AG10803 (cell line): ENCODE measurements around the gene DNAH9.

Source experiments
- DNase-seq: peaks from one replicate; pipeline ENCODE4 v3.0.0; 2010; ENCODE audit warnings: low read depth
- H3K4me3 ChIP-seq: 2 replicates; pipeline ENCODE4 v1.5.1; 2011; ENCODE audit warnings: mild to moderate bottlenecking, low read length, control low read depth
- TF ChIP-seq, protein P1 (sequence below): conservative IDR thresholded peaks from 2 replicates; pipeline ENCODE4 v1.5.1; 2011; ENCODE audit warnings: mild to moderate bottlenecking, low read length, control low read depth, inconsistent platforms

The DNAH9 gene

DNA sequence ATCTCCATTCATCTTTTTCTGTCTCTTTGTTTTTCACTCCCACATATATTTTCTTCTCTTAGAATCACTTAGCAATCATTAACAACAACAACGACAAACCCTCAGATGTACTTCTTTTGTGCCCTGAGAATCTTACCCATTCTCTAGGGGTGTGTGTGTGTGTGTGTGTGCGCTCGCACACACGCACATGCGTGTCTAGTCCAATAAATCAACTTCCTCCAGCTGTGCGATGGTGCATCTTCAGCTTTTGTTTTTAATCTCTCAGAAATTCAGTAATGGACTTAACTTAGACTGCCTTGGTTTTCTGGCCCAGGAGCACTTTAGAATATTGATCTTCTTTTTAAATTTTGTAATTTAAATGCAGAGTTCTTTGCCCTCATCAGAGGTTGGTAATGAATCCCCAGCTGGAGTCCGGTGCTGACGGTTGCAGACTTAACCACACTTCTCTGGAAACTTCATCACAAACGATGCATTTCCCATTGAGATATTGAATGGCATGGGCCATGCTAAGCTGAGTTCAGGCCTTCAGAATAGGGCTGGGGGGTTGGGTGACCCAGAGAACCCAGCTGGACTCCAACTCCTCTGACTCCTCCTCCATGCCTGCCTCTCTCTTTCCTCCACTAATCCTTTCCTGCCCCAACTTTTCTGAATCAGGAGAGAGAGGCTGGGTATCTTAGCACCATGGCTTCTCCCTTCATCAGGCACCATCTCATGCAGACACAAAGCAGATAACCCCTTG lies 205.1 kb downstream of the DNAH9 start:
- no peak overlapping the region for H3K4me3 ChIP-seq
- DNase-seq = no peak
- TF ChIP-seq, protein P1, sequence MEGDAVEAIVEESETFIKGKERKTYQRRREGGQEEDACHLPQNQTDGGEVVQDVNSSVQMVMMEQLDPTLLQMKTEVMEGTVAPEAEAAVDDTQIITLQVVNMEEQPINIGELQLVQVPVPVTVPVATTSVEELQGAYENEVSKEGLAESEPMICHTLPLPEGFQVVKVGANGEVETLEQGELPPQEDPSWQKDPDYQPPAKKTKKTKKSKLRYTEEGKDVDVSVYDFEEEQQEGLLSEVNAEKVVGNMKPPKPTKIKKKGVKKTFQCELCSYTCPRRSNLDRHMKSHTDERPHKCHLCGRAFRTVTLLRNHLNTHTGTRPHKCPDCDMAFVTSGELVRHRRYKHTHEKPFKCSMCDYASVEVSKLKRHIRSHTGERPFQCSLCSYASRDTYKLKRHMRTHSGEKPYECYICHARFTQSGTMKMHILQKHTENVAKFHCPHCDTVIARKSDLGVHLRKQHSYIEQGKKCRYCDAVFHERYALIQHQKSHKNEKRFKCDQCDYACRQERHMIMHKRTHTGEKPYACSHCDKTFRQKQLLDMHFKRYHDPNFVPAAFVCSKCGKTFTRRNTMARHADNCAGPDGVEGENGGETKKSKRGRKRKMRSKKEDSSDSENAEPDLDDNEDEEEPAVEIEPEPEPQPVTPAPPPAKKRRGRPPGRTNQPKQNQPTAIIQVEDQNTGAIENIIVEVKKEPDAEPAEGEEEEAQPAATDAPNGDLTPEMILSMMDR = no peak

GRCh38 chr17:11805138-11805537 lies 206.9 kb downstream of the DNAH9 start:
- H3K4me3 ChIP-seq = no peak overlapping the region
- TF ChIP-seq, protein P1 = no peak
- no peak for DNase-seq

GRCh38 chr17:11805952-11806351 lies 207.7 kb downstream of the DNAH9 start:
- TF ChIP-seq, protein P1 = no peak
- DNase-seq = no peak
- H3K4me3 ChIP-seq = no peak overlapping the region

DNA sequence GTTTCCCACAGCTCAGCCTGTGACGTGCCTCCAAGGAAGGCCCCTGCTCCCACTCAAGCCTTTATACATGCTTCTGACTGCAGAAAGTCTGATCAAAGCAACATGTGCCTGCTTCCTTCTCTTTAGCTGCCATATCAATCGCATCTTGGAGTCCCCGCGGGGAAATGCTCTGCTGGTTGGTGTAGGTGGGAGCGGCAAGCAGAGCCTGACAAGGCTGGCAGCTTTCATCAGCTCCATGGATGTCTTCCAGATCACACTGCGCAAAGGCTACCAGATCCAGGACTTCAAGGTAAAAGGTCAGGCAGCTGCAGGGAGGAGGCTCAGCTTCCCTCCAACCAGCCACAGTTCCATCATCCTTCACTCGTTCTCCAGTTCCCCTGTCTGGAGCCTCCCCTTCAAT lies 209.3 kb downstream of the DNAH9 start:
- TF ChIP-seq, protein P1 = no peak
- DNase-seq = no peak
- H3K4me3 ChIP-seq = no peak overlapping the region

GRCh38 chr17:11813278-11813677 lies 215.0 kb downstream of the DNAH9 start:
- no peak overlapping the region for H3K4me3 ChIP-seq
- DNase-seq = no peak
- TF ChIP-seq, protein P1 = no peak

DNA sequence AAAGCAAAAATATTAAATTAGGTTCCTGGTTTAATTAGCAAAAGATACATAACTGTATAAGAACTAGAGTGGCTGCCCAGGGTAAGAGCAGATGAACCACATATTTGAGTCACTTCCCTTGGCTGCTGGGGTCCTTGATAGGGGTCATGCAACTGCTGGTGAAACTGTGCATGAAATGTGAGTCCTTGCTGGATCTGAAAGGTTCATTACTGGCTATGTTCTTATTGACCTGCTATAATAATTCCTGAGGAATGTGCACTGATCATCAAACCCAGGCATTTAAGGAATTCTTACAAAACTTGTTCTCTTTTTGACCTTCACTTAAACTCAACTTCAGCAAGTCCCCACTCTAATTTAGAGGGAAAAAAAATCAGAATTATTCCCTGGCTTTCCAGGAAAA lies 215.6 kb downstream of the DNAH9 start:
- TF ChIP-seq, protein P1 = no peak
- DNase-seq = no peak
- H3K4me3 ChIP-seq = no peak overlapping the region

- no peak for DNase-seq
- no peak overlapping the region for H3K4me3 ChIP-seq
- TF ChIP-seq, protein P1 = no peak
Measured at GRCh38 chr17:11814655-11815262, 216.5 kb downstream of the DNAH9 start.
